Fibroblast of the aortic adventitia (primary cell): Measurements from ENCODE around the gene PEX7. TPM values are rescaled to one million over a fixed set of nuclear protein-coding genes. Genes with fewer than 3 reads are reported as not detected.

Experiments used
- DNase-seq: peaks from one replicate; pipeline ENCODE4 v3.0.0-alpha.2; 2010; ENCODE audit warnings: low read depth
- H3K4me3 ChIP-seq: 2 replicates; pipeline ENCODE4 v1.5.1; 2011; ENCODE audit warnings: low read depth, mild to moderate bottlenecking, control low read depth, low read length, moderate library complexity
- total RNA-seq: library from RNA; depleted of rRNA; stranded (reverse); fragments of >200 nt; gene quantifications from 2 replicates; pipeline ENCODE4 v1.2.3, GENCODE V29; 2012; ENCODE audit warnings: low replicate concordance
- TF ChIP-seq, protein P1 (sequence below): IDR thresholded peaks from 2 replicates; pipeline ENCODE4 v1.5.1; 2011; ENCODE audit warnings: mild to moderate bottlenecking, low read length, control low read depth, inconsistent platforms; ENCODE audit not compliant: insufficient read depth

The PEX7 gene
- total RNA-seq, 1 donor = 10.6 TPM

GRCh38 chr6:136886091-136886490, 63.7 kb downstream of the PEX7 start:
- DNase-seq = no peak
- TF ChIP-seq, protein P1, sequence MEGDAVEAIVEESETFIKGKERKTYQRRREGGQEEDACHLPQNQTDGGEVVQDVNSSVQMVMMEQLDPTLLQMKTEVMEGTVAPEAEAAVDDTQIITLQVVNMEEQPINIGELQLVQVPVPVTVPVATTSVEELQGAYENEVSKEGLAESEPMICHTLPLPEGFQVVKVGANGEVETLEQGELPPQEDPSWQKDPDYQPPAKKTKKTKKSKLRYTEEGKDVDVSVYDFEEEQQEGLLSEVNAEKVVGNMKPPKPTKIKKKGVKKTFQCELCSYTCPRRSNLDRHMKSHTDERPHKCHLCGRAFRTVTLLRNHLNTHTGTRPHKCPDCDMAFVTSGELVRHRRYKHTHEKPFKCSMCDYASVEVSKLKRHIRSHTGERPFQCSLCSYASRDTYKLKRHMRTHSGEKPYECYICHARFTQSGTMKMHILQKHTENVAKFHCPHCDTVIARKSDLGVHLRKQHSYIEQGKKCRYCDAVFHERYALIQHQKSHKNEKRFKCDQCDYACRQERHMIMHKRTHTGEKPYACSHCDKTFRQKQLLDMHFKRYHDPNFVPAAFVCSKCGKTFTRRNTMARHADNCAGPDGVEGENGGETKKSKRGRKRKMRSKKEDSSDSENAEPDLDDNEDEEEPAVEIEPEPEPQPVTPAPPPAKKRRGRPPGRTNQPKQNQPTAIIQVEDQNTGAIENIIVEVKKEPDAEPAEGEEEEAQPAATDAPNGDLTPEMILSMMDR = no peak
- no peak overlapping the region for H3K4me3 ChIP-seq

- TF ChIP-seq, protein P1 = no peak
- H3K4me3 ChIP-seq = no peak overlapping the region
- no peak for DNase-seq
These were observed 65.6 kb downstream of the PEX7 start for GRCh38 chr6:136887953-136888352.

GRCh38 chr6:136889271-136890193, 67.1 kb downstream of the PEX7 start:
- TF ChIP-seq, protein P1 = no peak
- no peak overlapping the region for H3K4me3 ChIP-seq
- DNase-seq = no peak

- no peak for DNase-seq
- TF ChIP-seq, protein P1 = no peak
- no peak overlapping the region for H3K4me3 ChIP-seq
These were observed 67.9 kb downstream of the PEX7 start for GRCh38 chr6:136890194-136890839.

- H3K4me3 ChIP-seq = no peak overlapping the region
- DNase-seq = no peak
- TF ChIP-seq, protein P1 = no peak
These were observed 68.6 kb downstream of the PEX7 start for GRCh38 chr6:136890986-136891385.

DNA sequence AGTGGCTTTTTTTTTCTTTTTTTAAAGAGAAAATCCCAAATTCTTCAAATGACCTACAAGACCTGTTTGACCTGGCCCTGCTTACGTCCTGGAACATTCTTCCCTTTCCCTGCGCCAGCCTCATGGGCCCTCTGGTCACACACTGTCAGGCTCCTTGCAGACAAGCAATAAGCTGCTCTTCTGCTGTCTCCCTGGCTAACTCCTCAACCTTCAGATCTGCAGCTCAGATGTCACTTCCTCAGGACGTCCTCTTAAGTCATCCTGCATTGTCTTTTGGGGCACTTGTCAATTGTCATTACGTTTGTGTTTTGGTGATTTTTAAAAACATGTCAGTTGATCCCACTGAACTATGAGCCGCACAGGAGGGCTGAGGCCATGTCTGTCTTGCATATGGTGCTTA, 70.8 kb downstream of the PEX7 start:
- DNase-seq = no peak
- TF ChIP-seq, protein P1 = no peak
- H3K4me3 ChIP-seq = no peak overlapping the region
